Tibial nerve (tissue), 3 donors: ENCODE data around the gene FAM83G.
"Not testable (repeated sequence)": the region's sequence is repeated elsewhere in the genome, so short reads cannot be mapped to it uniquely, and the experiment has no call there.

Source experiments
- POLR2A ChIP-seq, 2 donors: fragments of 450-650 bp; IDR thresholded peaks; one replicate each; pipeline ENCODE4 v1.6.1; 2017; ENCODE audit warnings: antibody characterized with exemption in 2 of 2, mild to moderate bottlenecking in 2 of 2, moderate library complexity in 2 of 2
- TF ChIP-seq, protein P1 (sequence below), 5 experiments: fragments of 200-600 bp in 3 of 5; fragments of 450-650 bp in 2 of 5; sonication (generic) in 3 of 5; IDR thresholded peaks; one replicate each; pipeline ENCODE4 v1.5.1; 2016 to 2019; ENCODE audit warnings: antibody characterized with exemption in 5 of 5, mild to moderate bottlenecking in 3 of 5, moderate library complexity in 2 of 5

DNA sequence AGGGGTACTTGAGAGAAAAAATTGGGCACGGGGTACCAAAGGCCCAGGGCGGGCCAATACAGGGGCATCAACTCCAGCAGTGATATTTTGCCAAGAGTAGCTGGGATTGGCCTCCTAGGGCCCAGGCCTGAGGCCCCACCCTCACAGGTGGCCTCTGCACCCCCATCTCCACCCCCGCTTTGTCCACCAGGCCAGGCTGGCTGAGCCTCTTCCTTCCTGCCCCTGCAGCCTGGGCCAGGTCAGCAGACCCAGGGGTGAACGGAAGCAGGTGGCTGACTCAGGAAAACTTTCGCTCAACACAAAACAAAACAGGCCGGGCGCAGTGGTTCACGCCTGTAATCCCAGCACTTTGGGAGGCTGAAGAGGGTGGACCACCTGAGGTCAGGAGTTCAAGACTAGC lies 38.5 kb upstream of the FAM83G start:
- TF ChIP-seq, protein P1, sequence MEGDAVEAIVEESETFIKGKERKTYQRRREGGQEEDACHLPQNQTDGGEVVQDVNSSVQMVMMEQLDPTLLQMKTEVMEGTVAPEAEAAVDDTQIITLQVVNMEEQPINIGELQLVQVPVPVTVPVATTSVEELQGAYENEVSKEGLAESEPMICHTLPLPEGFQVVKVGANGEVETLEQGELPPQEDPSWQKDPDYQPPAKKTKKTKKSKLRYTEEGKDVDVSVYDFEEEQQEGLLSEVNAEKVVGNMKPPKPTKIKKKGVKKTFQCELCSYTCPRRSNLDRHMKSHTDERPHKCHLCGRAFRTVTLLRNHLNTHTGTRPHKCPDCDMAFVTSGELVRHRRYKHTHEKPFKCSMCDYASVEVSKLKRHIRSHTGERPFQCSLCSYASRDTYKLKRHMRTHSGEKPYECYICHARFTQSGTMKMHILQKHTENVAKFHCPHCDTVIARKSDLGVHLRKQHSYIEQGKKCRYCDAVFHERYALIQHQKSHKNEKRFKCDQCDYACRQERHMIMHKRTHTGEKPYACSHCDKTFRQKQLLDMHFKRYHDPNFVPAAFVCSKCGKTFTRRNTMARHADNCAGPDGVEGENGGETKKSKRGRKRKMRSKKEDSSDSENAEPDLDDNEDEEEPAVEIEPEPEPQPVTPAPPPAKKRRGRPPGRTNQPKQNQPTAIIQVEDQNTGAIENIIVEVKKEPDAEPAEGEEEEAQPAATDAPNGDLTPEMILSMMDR (IDR thresholded peaks at IDR 0.05) = not testable (repeated sequence)
- TF ChIP-seq POLR2A (IDR thresholded peaks at IDR 0.05) = not testable (repeated sequence)
